SK-N-MC (cell line): ENCODE measurements around the gene ADH5.

Experiments used
- EZH2 ChIP-seq: fragments of 200-600 bp; sonication (generic); IDR thresholded peaks from one replicate; pipeline ENCODE4 v1.6.1; 2017; ENCODE audit warnings: antibody characterized with exemption
- POLR2AphosphoS5 ChIP-seq: IDR thresholded peaks from 2 replicates; pipeline ENCODE4 v1.6.1; 2012; ENCODE audit warnings: mild to moderate bottlenecking, low read depth, low read length, borderline replicate concordance

GRCh38 chr4:99061048-99061700, 27.4 kb downstream of the ADH5 start:
- TF ChIP-seq POLR2AphosphoS5 (no peak), EZH2 (no peak)
